ENCODE data around the gene LY9. TPM values are rescaled to one million over a fixed set of nuclear protein-coding genes. Genes with fewer than 3 reads are reported as not detected.

LY9 gene
- total RNA-seq, 1 experiment from 2014 or later, result not detected

GRCh38 chr1:160859166-160859565 is 63.2 kb downstream of the LY9 start:
- H3K27me3 Mint-ChIP-seq (ENCODE audit: low read depth), result no peaks in the 10 kb centered on the region
- WGBS (ENCODE audit: extremely low coverage, insufficient read length, low lambda C conversion rate), result no CpG with 5 or more reads among the region's 5 CpGs
- no peaks in the 10 kb centered on the region for H3K23me2 ChIP-seq (ENCODE audit: insufficient read length, low read depth, low read length, poor library complexity, severe bottlenecking)
- H3K27me3 ChIP-seq (ENCODE audit: insufficient read depth, low read length), result no peaks in the 10 kb centered on the region
- no peak overlapping the region for H3K14ac ChIP-seq (ENCODE audit: insufficient read depth, low read length)
- 0 out of 4 replicates have a peak, but pooled peaks cover 0 to 3% of the 10 kb centered on the region in 2 experiments for H3K4me1 Mint-ChIP-seq
- no peak overlapping the region for H3K56ac ChIP-seq (ENCODE audit: insufficient read length, low read depth, low read length)
- no peak for DNase-seq
- no peak overlapping the region for H2BK15ac ChIP-seq (ENCODE audit: low read depth, low read length)
- no peak overlapping the region for H3K4ac ChIP-seq (ENCODE audit: low read depth, low read length)
- no peak overlapping the region for H4K8ac ChIP-seq (replicated peaks; ENCODE audit: insufficient read length, low read depth, low read length)
- H3K23ac ChIP-seq (ENCODE audit: insufficient read length, low read depth, low read length), result no peak overlapping the region
- H2BK5ac ChIP-seq (ENCODE audit: insufficient read length, low read length), result no peak overlapping the region
- no peaks in the 10 kb centered on the region for H3K9me3 Mint-ChIP-seq
- no peak overlapping the region for H2BK12ac ChIP-seq (ENCODE audit: insufficient read length, low read depth, low read length)
- H2BK20ac ChIP-seq (ENCODE audit: low read depth, low read length, poor library complexity, severe bottlenecking), result no peak overlapping the region
- no peaks in the 10 kb centered on the region for H3K36me3 Mint-ChIP-seq (ENCODE audit: insufficient read depth in 1 of 3, low read depth in 3 of 3)
- H3K79me2 ChIP-seq (ENCODE audit: insufficient read depth, low read length), result no peaks in the 10 kb centered on the region
- H2BK120ac ChIP-seq (ENCODE audit: low read depth, low read length, poor library complexity, severe bottlenecking), result no peak overlapping the region
- H3T11ph ChIP-seq (ENCODE audit: low read length), result no peak overlapping the region
- H3K4me2 ChIP-seq (ENCODE audit: insufficient read depth, insufficient read length, low read length), result no peak overlapping the region
- H4K5ac ChIP-seq (ENCODE audit: insufficient read length, low read depth, low read length), result no peak overlapping the region
- H3K9me3 ChIP-seq (ENCODE audit: control insufficient read depth, low read depth, low read length), result no peaks in the 10 kb centered on the region
- no peak overlapping the region for H2AFZ ChIP-seq (ENCODE audit: low read length)
- H3K27ac ChIP-seq (ENCODE audit: insufficient read length, low read depth, low read length), result no peak overlapping the region
- no peak overlapping the region for H3K4me3 Mint-ChIP-seq
- H3K27ac Mint-ChIP-seq, result no peak overlapping the region
- H4K20me1 ChIP-seq (ENCODE audit: control insufficient read depth, insufficient read depth, insufficient read length), result no peaks in the 10 kb centered on the region
- H3K9ac ChIP-seq (ENCODE audit: extremely low read depth, insufficient read length, low read length), result no peak overlapping the region
- H2AK5ac ChIP-seq (ENCODE audit: insufficient read length, low read length), result no peak overlapping the region
- H3K18ac ChIP-seq (ENCODE audit: insufficient read length, low read depth, low read length), result no peak overlapping the region
- TF ChIP-seq, protein P1, sequence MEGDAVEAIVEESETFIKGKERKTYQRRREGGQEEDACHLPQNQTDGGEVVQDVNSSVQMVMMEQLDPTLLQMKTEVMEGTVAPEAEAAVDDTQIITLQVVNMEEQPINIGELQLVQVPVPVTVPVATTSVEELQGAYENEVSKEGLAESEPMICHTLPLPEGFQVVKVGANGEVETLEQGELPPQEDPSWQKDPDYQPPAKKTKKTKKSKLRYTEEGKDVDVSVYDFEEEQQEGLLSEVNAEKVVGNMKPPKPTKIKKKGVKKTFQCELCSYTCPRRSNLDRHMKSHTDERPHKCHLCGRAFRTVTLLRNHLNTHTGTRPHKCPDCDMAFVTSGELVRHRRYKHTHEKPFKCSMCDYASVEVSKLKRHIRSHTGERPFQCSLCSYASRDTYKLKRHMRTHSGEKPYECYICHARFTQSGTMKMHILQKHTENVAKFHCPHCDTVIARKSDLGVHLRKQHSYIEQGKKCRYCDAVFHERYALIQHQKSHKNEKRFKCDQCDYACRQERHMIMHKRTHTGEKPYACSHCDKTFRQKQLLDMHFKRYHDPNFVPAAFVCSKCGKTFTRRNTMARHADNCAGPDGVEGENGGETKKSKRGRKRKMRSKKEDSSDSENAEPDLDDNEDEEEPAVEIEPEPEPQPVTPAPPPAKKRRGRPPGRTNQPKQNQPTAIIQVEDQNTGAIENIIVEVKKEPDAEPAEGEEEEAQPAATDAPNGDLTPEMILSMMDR (conservative IDR thresholded peaks at IDR 0.05), result no peak
- no peaks in the 10 kb centered on the region for H3K79me1 ChIP-seq (ENCODE audit: insufficient read depth, low read depth, low read length, poor library complexity, severe bottlenecking)
- no peak overlapping the region for H4K91ac ChIP-seq (ENCODE audit: insufficient read length, low read depth, low read length)
- H3K4me1 ChIP-seq (ENCODE audit: insufficient read depth, low read length), result no peaks in the 10 kb centered on the region
